Neural cell (in vitro differentiated cells): ENCODE data around the gene BEND5.

Source experiments
- CTCF ChIP-seq: fragments of 450-650 bp; IDR thresholded peaks from 2 replicates; pipeline ENCODE4 v1.5.1; 2014; ENCODE audit warnings: antibody characterized with exemption, mild to moderate bottlenecking, moderate library complexity; ENCODE audit not compliant: poor library complexity, severe bottlenecking
- EZH2 ChIP-seq: fragments of 200-600, 300-800 bp; shearing (Covaris generic), sonication (generic); IDR thresholded peaks from 2 replicates; pipeline ENCODE4 v1.6.1; 2014; ENCODE audit warnings: antibody characterized with exemption, low read length, borderline replicate concordance, mild to moderate bottlenecking; ENCODE audit not compliant: insufficient read depth, poor library complexity, severe bottlenecking
- RAD21 ChIP-seq: fragments of 450-650 bp; conservative IDR thresholded peaks from 2 replicates; pipeline ENCODE4 v1.6.1; 2014; ENCODE audit warnings: antibody characterized with exemption, mild to moderate bottlenecking, moderate library complexity
- TF ChIP-seq, protein P1 (sequence below): IDR thresholded peaks from 2 replicates; pipeline ENCODE4 v1.6.1; 2012; ENCODE audit warnings: borderline replicate concordance

GRCh38 chr1:48720929-48721328, 55.8 kb downstream of the BEND5 start:
- TF ChIP-seq RAD21, result no peak
- TF ChIP-seq, protein P1, sequence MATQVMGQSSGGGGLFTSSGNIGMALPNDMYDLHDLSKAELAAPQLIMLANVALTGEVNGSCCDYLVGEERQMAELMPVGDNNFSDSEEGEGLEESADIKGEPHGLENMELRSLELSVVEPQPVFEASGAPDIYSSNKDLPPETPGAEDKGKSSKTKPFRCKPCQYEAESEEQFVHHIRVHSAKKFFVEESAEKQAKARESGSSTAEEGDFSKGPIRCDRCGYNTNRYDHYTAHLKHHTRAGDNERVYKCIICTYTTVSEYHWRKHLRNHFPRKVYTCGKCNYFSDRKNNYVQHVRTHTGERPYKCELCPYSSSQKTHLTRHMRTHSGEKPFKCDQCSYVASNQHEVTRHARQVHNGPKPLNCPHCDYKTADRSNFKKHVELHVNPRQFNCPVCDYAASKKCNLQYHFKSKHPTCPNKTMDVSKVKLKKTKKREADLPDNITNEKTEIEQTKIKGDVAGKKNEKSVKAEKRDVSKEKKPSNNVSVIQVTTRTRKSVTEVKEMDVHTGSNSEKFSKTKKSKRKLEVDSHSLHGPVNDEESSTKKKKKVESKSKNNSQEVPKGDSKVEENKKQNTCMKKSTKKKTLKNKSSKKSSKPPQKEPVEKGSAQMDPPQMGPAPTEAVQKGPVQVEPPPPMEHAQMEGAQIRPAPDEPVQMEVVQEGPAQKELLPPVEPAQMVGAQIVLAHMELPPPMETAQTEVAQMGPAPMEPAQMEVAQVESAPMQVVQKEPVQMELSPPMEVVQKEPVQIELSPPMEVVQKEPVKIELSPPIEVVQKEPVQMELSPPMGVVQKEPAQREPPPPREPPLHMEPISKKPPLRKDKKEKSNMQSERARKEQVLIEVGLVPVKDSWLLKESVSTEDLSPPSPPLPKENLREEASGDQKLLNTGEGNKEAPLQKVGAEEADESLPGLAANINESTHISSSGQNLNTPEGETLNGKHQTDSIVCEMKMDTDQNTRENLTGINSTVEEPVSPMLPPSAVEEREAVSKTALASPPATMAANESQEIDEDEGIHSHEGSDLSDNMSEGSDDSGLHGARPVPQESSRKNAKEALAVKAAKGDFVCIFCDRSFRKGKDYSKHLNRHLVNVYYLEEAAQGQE, result no peak
- no peak for TF ChIP-seq EZH2
- no peak for TF ChIP-seq CTCF
